ENCODE data around the gene ELL2. TPM values are rescaled to one million over a fixed set of nuclear protein-coding genes. Genes with fewer than 3 reads are reported as not detected.

Gene ELL2
- total and polyA plus RNA-seq, 4 donors = 12.3 to 79.6 (median 49.0) TPM

GRCh38 chr5:95954716-95955115 lies 6.9 kb downstream of the ELL2 start:
- Histone ChIP-seq H3K4me3 (no peak overlapping the region), H3K9ac (ENCODE audit: insufficient read depth in 1 of 2, low read length in 2 of 2) (no peak overlapping the region), H3K4me1 (ENCODE audit: control insufficient read depth in 5 of 5, insufficient read depth in 5 of 5, low read length in 5 of 5) (peaks cover 0 to 19% (median 9%) of the 10 kb centered on the region in 5 donors), H3K27me3 (ENCODE audit: control insufficient read depth in 3 of 3, insufficient read depth in 3 of 3, low read length in 2 of 3) (no peaks in the 10 kb centered on the region), H3K36me3 (ENCODE audit: control insufficient read depth in 4 of 4, insufficient read depth in 4 of 4, low read length in 4 of 4) (peaks cover 0 to 4% (median 0%) of the 10 kb centered on the region in 4 donors), H3K27ac (ENCODE audit: low read depth in 1 of 2, low read length in 1 of 2) (no peak overlapping the region), H3K9me3 (ENCODE audit: control insufficient read depth in 4 of 4, insufficient read depth in 3 of 4, low read length in 3 of 4) (no peaks in the 10 kb centered on the region)
- DNase-seq (no peak), ATAC-seq (ENCODE audit: insufficient read depth, low FRiP score) (no peak)
- WGBS, 2 donors = 93 to 95% methylated on average over 3 of the region's 3 CpGs
- no peak for TF ChIP-seq CTCF (IDR thresholded peaks at IDR 0.05; ENCODE audit: control extremely low read depth, extremely low read depth)

- peaks cover 0 to 4% (median 0%) of the 10 kb centered on the region in 4 donors for H3K36me3 ChIP-seq (ENCODE audit: control insufficient read depth in 4 of 4, insufficient read depth in 4 of 4, low read length in 4 of 4)
- no peak overlapping the region for H3K4me3 ChIP-seq
- H3K4me1 ChIP-seq (ENCODE audit: control insufficient read depth in 5 of 5, insufficient read depth in 5 of 5, low read length in 5 of 5) = peaks cover 0 to 19% (median under 1%) of the 10 kb centered on the region in 5 donors
- TF ChIP-seq CTCF (IDR thresholded peaks at IDR 0.05; ENCODE audit: control extremely low read depth, extremely low read depth) = no peak
- H3K27me3 ChIP-seq (ENCODE audit: control insufficient read depth in 3 of 3, insufficient read depth in 3 of 3, low read length in 2 of 3) = no peaks in the 10 kb centered on the region
- H3K9ac ChIP-seq (ENCODE audit: insufficient read depth in 1 of 2, low read length in 2 of 2) = no peak overlapping the region
- no peak overlapping the region for H3K27ac ChIP-seq (ENCODE audit: low read depth in 1 of 2, low read length in 1 of 2)
- no peak for DNase-seq
- ATAC-seq (ENCODE audit: insufficient read depth, low FRiP score) = no peak
- 90 to 95% methylated on average over 5 of the region's 5 CpGs for WGBS, 2 donors
- H3K9me3 ChIP-seq (ENCODE audit: control insufficient read depth in 4 of 4, insufficient read depth in 3 of 4, low read length in 3 of 4) = no peaks in the 10 kb centered on the region
These were observed 8.5 kb downstream of the ELL2 start for GRCh38 chr5:95953021-95953702.

GRCh38 chr5:95951916-95952315 lies 9.7 kb downstream of the ELL2 start:
- H3K9ac ChIP-seq (ENCODE audit: insufficient read depth in 1 of 2, low read length in 2 of 2) = no peak overlapping the region
- peaks cover 0 to 4% (median 0%) of the 10 kb centered on the region in 4 donors for H3K36me3 ChIP-seq (ENCODE audit: control insufficient read depth in 4 of 4, insufficient read depth in 4 of 4, low read length in 4 of 4)
- no peaks in the 10 kb centered on the region for H3K9me3 ChIP-seq (ENCODE audit: control insufficient read depth in 4 of 4, insufficient read depth in 3 of 4, low read length in 3 of 4)
- DNase-seq (no peak), ATAC-seq (ENCODE audit: insufficient read depth, low FRiP score) (no peak)
- WGBS, 2 donors = 93 to 96% methylated on average over 4 of the region's 4 CpGs
- no peak overlapping the region for H3K4me3 ChIP-seq
- H3K27ac ChIP-seq (ENCODE audit: low read depth in 1 of 2, low read length in 1 of 2) = no peak overlapping the region
- no peak for TF ChIP-seq CTCF (IDR thresholded peaks at IDR 0.05; ENCODE audit: control extremely low read depth, extremely low read depth)
- H3K27me3 ChIP-seq (ENCODE audit: control insufficient read depth in 3 of 3, insufficient read depth in 3 of 3, low read length in 2 of 3) = no peaks in the 10 kb centered on the region
- H3K4me1 ChIP-seq (ENCODE audit: control insufficient read depth in 5 of 5, insufficient read depth in 5 of 5, low read length in 5 of 5) = peaks cover 0 to 20% (median 0%) of the 10 kb centered on the region in 5 donors
